GM12891 (cell line): ENCODE measurements around the gene AGFG2.

Experiments
- POLR2A ChIP-seq: IDR thresholded peaks from 2 replicates; pipeline ENCODE4 v1.6.1; 2011; ENCODE audit warnings: low read depth, low read length, control low read depth
- POLR2AphosphoS5 ChIP-seq: IDR thresholded peaks from 2 replicates; pipeline ENCODE4 v1.6.1; 2011; ENCODE audit warnings: low read depth, low read length, control low read depth
- TAF1 ChIP-seq: IDR thresholded peaks from 2 replicates; pipeline ENCODE4 v1.6.1; 2011; ENCODE audit warnings: low read depth, low read length, control low read depth

DNA sequence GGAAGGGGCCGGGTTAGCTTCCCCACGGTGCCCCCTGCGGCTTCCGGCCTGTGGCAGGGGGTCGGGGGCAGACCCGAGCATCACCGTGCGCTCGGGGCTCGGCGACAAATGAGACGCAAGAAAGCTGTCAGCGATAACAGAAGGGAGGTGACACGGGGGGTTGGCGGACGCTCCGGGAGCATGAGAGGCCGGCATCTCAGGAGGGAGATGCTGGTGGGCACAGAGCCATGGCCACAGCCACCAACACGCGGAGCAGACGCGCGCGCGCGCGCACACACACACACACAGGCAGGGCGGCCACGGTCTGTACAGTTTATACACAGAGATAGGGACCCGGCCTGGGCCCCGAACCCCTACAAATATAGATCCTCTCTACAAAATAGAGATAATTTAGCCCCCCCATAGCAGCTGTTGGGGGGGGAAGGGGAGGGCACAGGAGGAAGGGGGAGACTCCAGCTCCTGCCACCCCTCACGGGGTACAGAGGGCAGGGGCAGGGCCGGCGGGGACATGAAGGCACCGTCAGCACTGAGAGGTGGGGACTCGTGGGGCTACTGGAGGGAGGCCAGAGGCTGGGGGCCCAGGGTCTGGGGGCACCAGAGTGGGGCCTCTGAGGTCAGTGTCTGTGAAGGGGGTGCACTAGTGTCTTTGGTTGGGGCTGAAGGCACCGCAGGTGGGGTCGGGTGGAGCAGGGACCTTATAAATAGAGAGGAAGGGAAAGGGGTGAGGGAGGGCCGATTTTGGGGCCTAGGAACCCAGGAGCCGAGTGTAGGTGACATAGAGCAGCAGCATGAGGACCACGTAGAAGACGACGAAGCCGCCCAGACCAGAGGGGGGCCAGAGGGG, 35.6 kb downstream of the AGFG2 start:
- TF ChIP-seq POLR2A, result no peak
- TF ChIP-seq POLR2AphosphoS5, result no peak
- TF ChIP-seq TAF1, result no peak
